CD4-positive, alpha-beta T cell treated with Interleukin-6 for 4 hours (primary cell): ENCODE measurements around the gene RPS6KA1.
"Not testable (repeated sequence)": the region's sequence is repeated elsewhere in the genome, so short reads cannot be mapped to it uniquely, and the experiment has no call there.

Experiments
- DNase-seq: peaks from one replicate; pipeline ENCODE4 v3.0.0-alpha.2; 2020; ENCODE audit warnings: mixed read lengths

RPS6KA1 gene

DNA sequence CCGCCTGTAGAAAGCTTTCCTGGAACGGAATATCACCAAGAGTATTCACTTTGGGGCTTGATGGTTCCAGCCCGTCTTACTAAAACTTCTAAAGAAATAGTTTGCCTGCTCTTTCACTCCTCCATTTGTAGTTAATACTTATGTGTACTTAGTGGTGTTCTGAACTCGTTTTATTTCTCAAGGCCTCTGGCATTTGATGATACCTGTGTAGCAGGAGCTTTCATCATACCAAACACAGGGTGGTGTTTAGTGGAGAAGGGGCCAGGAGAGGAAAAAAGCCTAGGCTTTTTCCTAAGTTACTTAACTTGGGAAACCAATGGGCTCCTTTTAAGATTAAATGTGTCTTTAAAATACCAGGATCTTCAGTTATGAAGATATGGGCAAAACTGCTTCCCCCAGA is 74.3 kb downstream of the RPS6KA1 start:
- DNase-seq, result no peak

GRCh38 chr1:26607186-26607585 is 77.6 kb downstream of the RPS6KA1 start:
- no peak for DNase-seq

- no peak for DNase-seq
Observed at GRCh38 chr1:26608895-26609294, 79.3 kb downstream of the RPS6KA1 start.

DNA sequence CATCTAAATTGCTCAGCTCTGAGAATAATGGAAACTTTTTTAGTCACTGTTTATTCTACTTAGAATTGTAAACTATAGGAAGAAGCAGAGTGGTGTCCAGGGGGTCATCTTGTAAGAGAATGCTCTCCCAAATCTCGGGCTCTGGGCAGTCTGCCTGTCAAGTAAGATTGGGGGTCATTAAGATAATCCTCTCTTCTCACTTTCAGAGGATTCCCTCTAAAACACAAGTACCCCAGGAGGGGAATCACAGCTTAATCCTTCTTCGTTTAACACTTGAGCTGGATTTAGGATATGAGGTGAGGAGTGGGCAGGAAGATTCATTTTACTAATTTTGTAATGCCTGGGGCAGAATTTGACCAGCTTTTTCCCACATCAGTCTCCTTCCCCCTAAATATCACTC is 81.2 kb downstream of the RPS6KA1 start:
- no peak for DNase-seq

DNA sequence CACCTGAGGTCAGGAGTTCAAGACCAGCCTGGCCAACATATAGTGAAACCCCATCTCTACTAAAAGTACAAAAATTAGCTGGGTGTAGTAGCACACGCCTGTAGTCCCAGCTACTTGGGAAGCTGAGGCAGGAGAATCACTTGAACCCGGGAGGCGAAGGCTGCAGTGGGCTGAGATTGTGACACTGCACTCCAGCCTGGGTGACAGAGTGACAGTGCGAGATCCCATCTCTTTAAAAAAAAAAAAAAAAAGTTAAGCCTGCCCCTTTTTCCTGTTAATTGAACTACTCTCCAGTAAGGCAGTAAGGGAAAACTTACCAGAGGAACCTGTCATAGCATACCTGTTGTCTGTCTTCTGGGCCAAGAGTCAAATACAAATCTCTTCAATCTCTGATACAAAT is 83.1 kb downstream of the RPS6KA1 start:
- DNase-seq, result not testable (repeated sequence)

- DNase-seq, result no peak
Observed at GRCh38 chr1:26614655-26615411, 85.3 kb downstream of the RPS6KA1 start.

DNA sequence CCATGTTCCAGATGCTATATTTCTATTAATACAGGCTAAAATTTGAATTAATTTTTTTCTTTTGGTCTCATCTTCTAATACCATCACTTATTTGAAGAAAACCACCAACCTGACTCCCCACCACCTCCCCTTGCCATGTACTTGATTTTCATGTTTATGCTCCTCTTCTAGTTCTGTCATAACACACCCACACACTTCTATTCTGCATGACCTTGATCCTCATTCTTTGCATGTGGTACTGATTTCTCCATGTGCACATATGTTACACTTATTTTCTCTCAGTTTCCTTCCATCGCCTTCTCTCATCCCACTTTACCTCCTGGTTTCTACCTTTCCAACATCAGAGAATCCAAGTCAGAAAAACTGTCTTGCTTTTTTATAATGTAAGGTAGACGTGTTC is 87.3 kb downstream of the RPS6KA1 start:
- DNase-seq, result no peak

- no peak for DNase-seq
Observed at GRCh38 chr1:26618561-26618960, 89.0 kb downstream of the RPS6KA1 start.
